G401 (cell line): ENCODE measurements around the gene HOXA4. TPM values are rescaled to one million over a fixed set of nuclear protein-coding genes. Genes with fewer than 3 reads are reported as not detected.

Source experiments
- DNase-seq: peaks from one replicate; pipeline ENCODE4 v3.0.0-alpha.2; 2015; ENCODE audit warnings: low spot score
- in situ Hi-C: cut with HindIII; loops from 2 replicates; pipeline ENCODE4 v1.10.0; 2016; ENCODE audit warnings: low sequenced_read_pairs, mixed read lengths
- total RNA-seq: library from RNA; depleted of rRNA; stranded (reverse); fragments of >200 nt; shearing (Covaris generic); gene quantifications from 2 replicates; pipeline ENCODE4 v1.2.3, GENCODE V29; 2014

The HOXA4 gene
- total RNA-seq, 1 experiment from 2014 or later: not detected

- in situ Hi-C loops: no loop called here
Observed at GRCh38 chr7:27112361-27112760, 18.2 kb downstream of the HOXA4 start.

GRCh38 chr7:27111751-27112277 is 18.7 kb downstream of the HOXA4 start:
- no peak for DNase-seq
- in situ Hi-C loops: no loop called here

More at GRCh38 chr7:27112361-27112760, 18.2 kb downstream of the HOXA4 start:
- no peak for DNase-seq

- in situ Hi-C loops: no loop called here
- DNase-seq: no peak
Observed at GRCh38 chr7:27111042-27111750, 19.4 kb downstream of the HOXA4 start.

- no peak for DNase-seq
- in situ Hi-C loops: no loop called here
Observed at GRCh38 chr7:27110186-27111031, 20.1 kb downstream of the HOXA4 start.

GRCh38 chr7:27109466-27110185 is 20.9 kb downstream of the HOXA4 start:
- in situ Hi-C loops: no loop called here
- DNase-seq: no peak

- DNase-seq: no peak
- in situ Hi-C loops: no loop called here
Observed at GRCh38 chr7:27108390-27109127, 22.0 kb downstream of the HOXA4 start.

- in situ Hi-C loops: no loop called here
- no peak for DNase-seq
Observed at GRCh38 chr7:27107391-27108381, 22.9 kb downstream of the HOXA4 start.

GRCh38 chr7:27106901-27107240 is 23.7 kb downstream of the HOXA4 start:
- in situ Hi-C loops: no loop called here
- DNase-seq: no peak

- in situ Hi-C loops: no loop called here
- DNase-seq: no peak
Observed at GRCh38 chr7:27106181-27106900, 24.2 kb downstream of the HOXA4 start.

- no peak for DNase-seq
- in situ Hi-C loops: no loop called here
Observed at GRCh38 chr7:27105301-27106031, 25.1 kb downstream of the HOXA4 start.

GRCh38 chr7:27104341-27105058 is 26.1 kb downstream of the HOXA4 start:
- no peak for DNase-seq

GRCh38 chr7:27103489-27104226 is 26.9 kb downstream of the HOXA4 start:
- no peak for DNase-seq
- in situ Hi-C loops: no loop called here

More at GRCh38 chr7:27104341-27105058, 26.1 kb downstream of the HOXA4 start:
- in situ Hi-C loops: no loop called here

- no peak for DNase-seq
- in situ Hi-C loops: no loop called here
Observed at GRCh38 chr7:27102581-27103442, 27.7 kb downstream of the HOXA4 start, which contains the start of gene HOXA2. Gene HOXA2 (minus strand): TSS chr7:27102683. CDS start chr7:27102500, 183 bp downstream.

GRCh38 chr7:27101957-27102580 is 28.5 kb downstream of the HOXA4 start:
- DNase-seq: no peak
- in situ Hi-C loops: no loop called here
